GM19240 (cell line): ENCODE data around the gene P2RX2.

ENCODE experiments used
- DNase-seq: peaks from one replicate; pipeline ENCODE4 v3.0.0; 2011; ENCODE audit warnings: low spot score; ENCODE audit not compliant: insufficient read length

Gene P2RX2

DNA sequence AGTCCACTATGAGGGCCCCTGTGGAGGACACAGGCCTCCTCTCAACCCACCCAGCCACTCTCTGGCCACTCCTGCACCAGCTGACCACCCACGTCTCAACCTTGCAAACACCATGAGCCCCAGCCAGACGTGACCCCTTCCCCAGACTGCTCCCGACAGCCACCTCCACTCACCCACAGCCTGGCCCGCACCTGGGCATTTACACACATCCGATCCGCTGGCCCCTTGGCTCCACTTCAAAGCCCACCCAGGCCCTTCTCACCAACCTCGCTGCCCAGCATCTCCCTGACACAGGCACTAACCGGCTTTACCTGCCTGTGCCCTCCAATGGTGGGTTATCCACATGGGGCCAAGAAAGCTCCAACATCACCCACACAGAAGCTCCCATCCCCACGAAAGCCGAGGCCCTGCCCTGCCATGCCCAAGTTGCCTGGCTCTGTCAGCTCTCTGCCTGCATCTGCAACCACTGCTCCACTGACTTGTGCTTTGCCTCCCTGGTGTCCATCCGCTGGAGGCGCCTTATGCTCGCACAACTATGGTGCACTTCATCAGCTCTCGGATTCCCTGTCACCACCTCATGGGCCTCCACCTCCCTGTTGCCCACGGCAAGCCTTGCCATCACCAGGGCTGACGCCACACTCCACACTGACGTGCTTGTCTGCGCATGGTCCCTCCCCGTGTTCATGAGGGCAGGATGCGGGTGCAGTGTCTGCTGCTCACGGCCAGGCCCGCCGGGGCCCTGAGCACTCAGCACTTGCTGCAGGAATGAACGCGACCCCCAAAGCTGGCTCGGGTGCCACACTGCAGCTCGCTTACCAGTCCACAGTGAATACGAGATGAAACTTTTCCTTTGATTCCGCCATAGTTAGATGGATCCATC, 16.7 kb downstream of the P2RX2 start:
- DNase-seq, result no peak

GRCh38 chr12:132637811-132638210, 19.2 kb downstream of the P2RX2 start:
- no peak for DNase-seq

GRCh38 chr12:132638541-132639408, 20.2 kb downstream of the P2RX2 start:
- no peak for DNase-seq

- no peak for DNase-seq
These were observed 21.5 kb downstream of the P2RX2 start for GRCh38 chr12:132639956-132640520.

GRCh38 chr12:132640936-132641335, 22.4 kb downstream of the P2RX2 start:
- no peak for DNase-seq

- no peak for DNase-seq
These were observed 23.5 kb downstream of the P2RX2 start for GRCh38 chr12:132641811-132642650.

DNA sequence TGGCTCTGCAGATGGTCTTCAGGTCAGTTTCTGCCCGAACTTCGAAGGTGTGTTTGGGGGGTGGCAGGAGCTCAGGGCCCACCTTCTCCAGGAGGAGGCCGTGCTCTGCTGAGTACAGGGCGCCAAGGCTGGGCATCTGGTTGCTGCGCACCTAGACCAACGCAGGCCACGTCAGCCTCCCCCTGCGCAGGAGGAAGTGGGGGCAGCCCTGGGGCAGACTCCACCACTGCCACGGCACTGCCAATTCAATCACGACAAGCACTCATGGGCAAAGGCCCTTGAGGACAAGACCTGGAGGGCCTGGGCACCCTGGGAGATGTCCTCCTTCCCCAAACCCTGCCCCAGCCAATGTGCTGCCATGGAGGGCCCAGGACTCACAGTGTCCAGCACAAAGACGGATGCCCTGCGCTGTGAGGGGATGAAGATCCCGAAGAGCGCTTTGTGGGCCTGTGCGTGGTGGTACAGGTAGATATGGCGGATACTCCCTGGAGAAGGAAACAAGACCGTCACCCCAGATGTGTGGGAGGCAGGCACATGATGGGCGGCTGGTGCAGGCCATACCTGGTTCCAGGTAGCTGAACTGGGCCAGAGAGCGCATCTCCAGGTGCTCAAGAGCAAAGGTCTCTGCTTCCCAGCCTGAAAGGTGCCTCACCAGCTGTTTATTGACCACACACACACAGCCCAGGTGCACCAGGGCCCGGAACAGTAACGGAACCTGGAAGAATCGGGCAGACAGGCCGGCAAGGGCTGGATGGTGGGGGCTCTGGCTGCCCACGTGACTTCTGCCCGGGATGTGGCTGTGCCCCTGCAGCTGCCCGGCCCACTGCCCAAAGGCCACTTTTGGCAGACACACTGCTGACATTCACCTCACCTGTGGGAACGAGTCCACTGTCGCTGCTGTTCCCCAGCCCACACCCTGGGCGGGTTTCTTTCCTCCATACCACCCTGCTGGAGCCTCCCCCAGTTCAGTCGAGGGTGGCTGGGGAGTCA, 24.6 kb downstream of the P2RX2 start:
- no peak for DNase-seq

DNA sequence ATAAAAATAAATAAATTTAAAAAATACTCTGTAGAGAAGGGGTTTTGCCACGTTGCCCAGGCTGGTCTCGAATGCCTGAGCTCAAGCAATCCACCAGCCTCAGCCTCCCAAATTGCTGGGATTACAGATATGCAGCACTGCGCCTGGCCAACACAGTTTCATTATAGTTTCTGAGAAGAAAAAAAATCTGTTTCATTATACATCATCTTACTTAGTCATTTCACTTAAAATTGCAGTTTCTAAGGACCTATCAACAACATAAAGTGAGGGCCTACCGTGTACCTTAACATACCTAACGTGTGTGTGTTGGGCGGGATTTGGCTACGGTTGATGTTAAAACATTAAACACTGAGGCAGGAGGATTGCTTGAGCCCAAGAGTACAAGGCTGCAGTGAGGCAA, 28.3 kb downstream of the P2RX2 start:
- DNase-seq, result no peak

DNA sequence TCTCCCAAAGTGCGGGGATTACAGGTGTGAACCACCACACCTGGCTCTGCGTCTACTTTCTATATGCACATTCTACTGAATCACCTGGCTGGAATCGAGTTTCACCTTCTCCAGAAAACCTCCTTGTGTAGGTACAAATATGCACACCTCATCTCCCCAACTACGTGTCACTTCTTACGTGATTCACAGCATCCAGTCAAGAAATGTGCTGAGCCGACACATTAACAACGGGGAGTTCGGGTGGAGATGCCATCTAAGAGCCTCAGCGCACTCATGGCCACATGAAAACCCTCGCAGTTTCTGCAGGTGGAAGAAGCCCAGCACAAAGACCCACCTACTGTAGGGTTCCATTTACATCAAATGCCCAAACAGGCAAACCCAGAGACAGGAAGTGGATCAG, 29.3 kb downstream of the P2RX2 start:
- no peak for DNase-seq

DNA sequence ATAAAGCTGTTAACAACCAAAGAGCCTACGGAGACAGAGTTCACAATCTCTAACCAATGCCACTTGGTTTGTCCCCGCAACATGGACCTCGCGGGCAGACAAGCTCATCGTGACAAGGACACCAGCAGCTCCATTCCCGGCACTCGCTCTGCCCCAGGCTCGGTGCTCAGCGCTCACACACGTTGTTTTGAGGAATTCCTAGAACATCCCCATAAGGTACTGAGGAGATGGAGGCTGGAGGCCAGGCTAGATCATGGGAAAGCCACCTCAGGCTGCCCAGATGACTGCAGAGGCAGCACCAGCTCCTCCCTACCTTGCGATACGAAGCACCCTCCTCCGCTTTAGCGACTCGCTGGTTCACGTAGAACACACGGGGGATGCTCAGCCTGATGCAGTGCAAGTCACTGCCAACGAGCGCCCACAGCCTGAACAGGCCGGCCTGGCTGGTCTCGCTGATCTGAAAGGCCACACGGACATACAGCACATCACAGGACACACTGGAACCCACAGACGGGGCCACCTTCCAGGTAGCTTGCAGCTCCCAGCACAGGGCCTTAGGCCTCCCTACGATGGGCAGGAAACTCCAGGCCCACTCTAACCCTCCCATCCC, 30.1 kb downstream of the P2RX2 start:
- DNase-seq, result no peak

GRCh38 chr12:132649226-132649945, 30.8 kb downstream of the P2RX2 start:
- DNase-seq, result no peak

DNA sequence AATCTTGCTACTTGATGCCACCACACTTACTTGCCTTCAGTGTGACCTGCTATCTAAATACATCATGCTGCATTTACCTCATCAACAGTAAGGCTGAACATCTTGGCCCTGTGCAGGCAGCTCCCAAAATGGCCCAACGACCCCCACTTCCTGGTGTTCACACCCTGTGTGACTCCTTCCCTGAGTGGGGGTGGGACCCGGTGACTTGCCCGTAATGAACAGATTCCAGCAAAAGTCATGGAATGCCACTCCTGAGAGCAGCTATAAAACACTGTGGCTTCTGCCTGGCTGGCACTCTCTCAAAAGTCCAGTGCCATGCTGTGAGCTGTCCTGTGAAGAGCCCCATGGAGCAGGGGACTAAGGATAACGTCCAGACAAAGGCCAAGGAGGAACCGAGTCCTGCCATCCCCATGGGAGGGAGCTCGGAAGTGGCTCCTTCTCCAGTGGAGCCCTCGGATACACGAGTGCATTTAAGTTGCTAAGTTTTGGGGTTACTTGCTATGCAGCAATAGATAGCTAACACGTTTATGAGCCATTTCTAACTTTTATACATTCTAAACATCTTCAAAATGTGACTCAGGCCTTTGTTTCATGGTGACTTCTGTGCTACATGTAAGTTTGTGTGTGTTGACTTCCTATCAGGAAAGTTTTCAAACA, 33.0 kb downstream of the P2RX2 start:
- DNase-seq, result no peak

DNA sequence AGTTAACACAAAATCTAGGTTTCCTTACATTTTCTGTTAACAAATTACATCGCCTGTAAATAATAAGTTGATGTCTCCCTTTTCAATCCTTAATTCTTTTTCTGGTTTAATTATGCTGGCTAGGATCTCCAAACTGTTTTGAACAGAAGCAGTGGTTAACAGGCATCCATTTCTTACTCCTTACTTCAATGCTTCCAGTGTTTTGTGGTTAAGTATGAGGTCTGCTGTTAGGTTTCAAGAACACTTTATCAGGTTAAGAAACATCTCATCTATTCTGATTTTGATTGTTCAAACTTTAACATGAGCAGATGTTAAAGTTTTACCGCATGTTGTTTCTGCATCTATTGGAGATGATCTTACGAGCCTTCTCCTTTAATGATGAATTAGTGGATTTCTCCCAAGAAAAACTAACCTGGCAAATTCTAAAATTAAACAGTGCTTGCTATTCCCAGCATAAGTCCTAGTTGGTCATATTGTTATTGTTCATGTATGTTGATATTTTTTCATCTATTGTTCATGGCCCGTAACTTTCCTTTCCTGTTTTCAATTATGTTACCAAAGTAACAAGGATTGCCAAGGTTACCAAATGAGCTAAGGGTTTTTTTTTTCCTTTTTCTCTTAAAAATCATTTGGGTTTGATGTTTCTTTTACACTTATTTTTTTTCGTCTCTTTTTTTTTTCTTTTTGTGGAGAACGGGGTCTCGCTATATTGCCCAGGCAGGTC, 35.2 kb downstream of the P2RX2 start:
- no peak for DNase-seq

DNA sequence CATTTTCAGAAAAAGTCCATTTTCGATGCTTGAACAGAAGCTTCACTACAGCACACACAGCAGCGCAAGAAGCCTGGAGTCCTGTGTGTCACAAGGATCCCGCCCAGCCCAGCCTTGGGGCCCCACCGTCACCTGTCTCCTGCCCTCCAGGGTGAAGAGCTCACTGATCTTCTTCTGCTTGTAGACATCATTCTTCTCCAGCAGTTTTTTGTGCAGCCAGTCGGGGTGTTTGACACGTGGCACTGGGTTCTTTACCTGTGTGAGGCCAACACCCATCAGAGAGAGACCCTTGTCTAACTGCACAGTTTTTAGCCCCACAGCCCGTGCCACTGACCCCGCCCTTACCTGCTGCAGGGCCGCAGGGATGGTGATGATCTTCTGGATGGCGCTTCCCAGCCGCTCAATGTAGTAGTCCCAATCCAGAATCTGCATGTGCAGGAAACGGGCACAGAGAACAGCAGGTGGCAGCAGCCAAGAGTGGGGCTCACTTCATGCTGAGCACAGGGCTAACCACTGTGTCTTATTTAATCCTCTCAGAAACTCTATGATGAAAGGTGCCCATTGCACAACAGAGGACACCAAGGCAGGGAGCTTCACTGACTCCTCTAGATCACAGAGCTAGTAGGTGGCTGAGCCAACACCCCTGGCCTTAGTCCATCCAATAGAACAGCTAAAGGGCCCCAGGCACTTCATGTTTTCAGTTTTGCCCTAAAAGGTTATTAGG, 38.6 kb downstream of the P2RX2 start:
- DNase-seq, result no peak

- DNase-seq, result no peak
These were observed 39.7 kb downstream of the P2RX2 start for GRCh38 chr12:132658149-132658894.

DNA sequence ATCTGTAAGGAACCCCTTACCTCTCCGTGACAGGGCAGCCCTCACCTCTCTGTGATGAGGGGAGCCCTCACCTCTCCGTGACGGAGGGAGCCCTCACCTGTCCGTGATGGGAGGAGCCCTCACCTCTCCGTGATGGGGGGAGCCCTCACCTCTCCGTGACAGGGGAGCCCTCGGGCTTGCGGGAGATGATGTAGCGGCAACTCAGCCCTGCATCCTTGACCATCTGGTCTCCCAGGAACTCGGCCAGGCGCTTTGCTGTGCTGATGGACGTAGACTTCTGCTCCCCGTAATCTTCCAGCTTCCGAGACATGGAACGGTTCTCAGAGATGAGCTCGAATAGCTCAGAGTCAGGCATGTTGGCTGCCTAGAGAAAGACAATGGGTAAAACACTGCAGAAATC, 40.6 kb downstream of the P2RX2 start:
- DNase-seq, result no peak
